A549 (cell line): Measurements from ENCODE around the gene IL3RA. TPM values are rescaled to one million over a fixed set of nuclear protein-coding genes. Genes with fewer than 3 reads are reported as not detected.

Experiments used
- ATAC-seq, 2 experiments: fragments of 200-7000 bp in 1 of 2; fragments of >200 bp in 1 of 2; cut with Nextera tagmentation in 1 of 2; cut with Tn5 transposase in 1 of 2; 3 replicates each; pipeline versions ENCODE4 v1.8.0 to v1.9.1; 2018 to 2020; ENCODE audit warnings: mild to moderate bottlenecking in 1 of 2, moderate library complexity in 1 of 2
- CTCF ChIA-PET: fragments of 300-600 bp; sonication (Branson Sonifier 250); formaldehyde crosslinking; extraction: SDS; loops from one replicate; lab custom pipeline; 2021; ENCODE audit warnings: antibody characterized with exemption, inconsistent platforms; lab: Yijun Ruan, JAX
- POLR2A ChIA-PET: fragments of 350-600 bp; formaldehyde crosslinking; extraction: SDS; loops from one replicate; lab custom pipeline; 2021; ENCODE audit warnings: antibody characterized with exemption, inconsistent platforms; lab: Yijun Ruan, JAX
- DNase-seq, 2 experiments: peaks; one replicate each; pipeline versions ENCODE4 v3.0.0 to v3.0.0-alpha.2; 2011 to 2016; ENCODE audit warnings: low read depth in 1 of 2, low spot score in 1 of 2
- FAIRE-seq: peaks from 2 replicates; lab custom pipeline; 2011; peaks lifted over from hg19 to GRCh38; lab: Jason Lieb, UNC
- H3K27ac ChIP-seq, 2 experiments: fragments of >200 bp; sonication (Bioruptor Twin); formaldehyde crosslinking; 3 replicates each; pipeline ENCODE4 v1.5.1; 2016 to 2017
- H3K4me1 ChIP-seq: fragments of >200 bp; sonication (Bioruptor Twin); formaldehyde crosslinking; 3 replicates; pipeline ENCODE4 v1.6.1; 2016
- H3K4me2 ChIP-seq: fragments of >200 bp; sonication (Bioruptor Twin); formaldehyde crosslinking; 3 replicates; pipeline ENCODE4 v1.6.1; 2016
- H3K4me3 ChIP-seq: fragments of >200 bp; sonication (Bioruptor Twin); formaldehyde crosslinking; 3 replicates; pipeline ENCODE4 v1.5.1; 2016
- H3K9me3 ChIP-seq: fragments of >200 bp; sonication (Bioruptor Twin); formaldehyde crosslinking; 3 replicates; pipeline ENCODE4 v1.6.1; 2016
- BHLHE40 ChIP-seq: IDR thresholded peaks from 2 replicates; pipeline ENCODE4 v1.6.1; 2012; ENCODE audit warnings: low read depth, low read length, inconsistent platforms
- CEBPB ChIP-seq, 2 experiments: fragments of >200 bp in 1 of 2; sonication (Bioruptor Twin) in 1 of 2; formaldehyde crosslinking in 1 of 2; IDR thresholded peaks; 2 replicates each; pipeline ENCODE4 v1.6.1; 2012 to 2016
- EP300 ChIP-seq, 2 experiments: fragments of >200 bp; sonication (Bioruptor Twin); formaldehyde crosslinking; IDR thresholded peaks; 2 replicates in 1 of 2; 3 replicates in 1 of 2; pipeline ENCODE4 v1.6.1; 2016 to 2017
- FOSB ChIP-seq: fragments of 250-450 bp; sonication (Bioruptor Pico); IDR thresholded peaks from 2 replicates; pipeline ENCODE4 v1.5.0; 2020; ENCODE audit warnings: mild to moderate bottlenecking, moderate library complexity
- GATA3 ChIP-seq: IDR thresholded peaks from 2 replicates; pipeline ENCODE4 v1.6.1; 2012; ENCODE audit warnings: borderline replicate concordance
- HEYL ChIP-seq: fragments of 250-450 bp; sonication (Bioruptor Pico); IDR thresholded peaks from 2 replicates; pipeline ENCODE4 v1.8.0; 2021; ENCODE audit warnings: mild to moderate bottlenecking, moderate library complexity
- HMGXB4 ChIP-seq: fragments of 250-450 bp; sonication (Bioruptor Pico); IDR thresholded peaks from 2 replicates; pipeline ENCODE4 v1.5.0; 2021; ENCODE audit warnings: mild to moderate bottlenecking, moderate library complexity, borderline replicate concordance
- HOXA7 ChIP-seq: fragments of 250-450 bp; sonication (Bioruptor Pico); IDR thresholded peaks from 2 replicates; pipeline ENCODE4 v1.5.0; 2020; ENCODE audit warnings: mild to moderate bottlenecking, moderate library complexity
- JUNB ChIP-seq: fragments of >200 bp; sonication (Bioruptor Twin); formaldehyde crosslinking; IDR thresholded peaks from 2 replicates; pipeline ENCODE4 v1.6.1; 2016
- KDM5A ChIP-seq: fragments of 200-600 bp; sonication (generic); IDR thresholded peaks from 2 replicates; pipeline ENCODE4 v1.6.1; 2016; ENCODE audit warnings: antibody characterized with exemption, mild to moderate bottlenecking
- MAZ ChIP-seq: fragments of 150-350 bp; IDR thresholded peaks from 2 replicates; pipeline ENCODE4 v1.6.1; 2014; ENCODE audit warnings: antibody characterized with exemption, low read depth, low read length, borderline replicate concordance
- NR3C1 ChIP-seq: fragments of >200 bp; sonication (Bioruptor Twin); formaldehyde crosslinking; IDR thresholded peaks from 3 replicates; pipeline ENCODE4 v1.6.1; 2017
- PBX3 ChIP-seq: IDR thresholded peaks from 2 replicates; pipeline ENCODE4 v1.6.1; 2012
- PHF8 ChIP-seq: fragments of 200-600 bp; sonication (generic); IDR thresholded peaks from 2 replicates; pipeline ENCODE4 v1.6.1; 2016; ENCODE audit warnings: low read depth, mild to moderate bottlenecking, antibody characterized with exemption, moderate library complexity, borderline replicate concordance
- POLR2A ChIP-seq: IDR thresholded peaks from 2 replicates; pipeline ENCODE4 v1.6.1; 2012; ENCODE audit warnings: mild to moderate bottlenecking, low read length
- USF2 ChIP-seq: fragments of 450-650 bp; IDR thresholded peaks from 2 replicates; pipeline ENCODE4 v1.6.1; 2014; ENCODE audit warnings: antibody characterized with exemption
- ZC3H11A ChIP-seq: fragments of 450-650 bp; IDR thresholded peaks from 2 replicates; pipeline ENCODE4 v1.6.1; 2014; ENCODE audit warnings: antibody characterized with exemption, mild to moderate bottlenecking
- ZNF302 ChIP-seq: fragments of 250-450 bp; sonication (Bioruptor Pico); IDR thresholded peaks from 2 replicates; pipeline ENCODE4 v1.9.0; 2021; ENCODE audit warnings: inconsistent platforms, mild to moderate bottlenecking, moderate library complexity
- whole genome bisulfite sequencing: methylation state at CpG from one replicate; pipeline ENCODE4 v1.1.6; 2017; ENCODE audit errors: missing lambda C conversion rate; 5-methylcytosine and 5-hydroxymethylcytosine counted together
- polyA plus RNA-seq, 4 experiments: library from polyadenylated mRNA; depleted of rRNA in 3 of 4; stranded (reverse); fragments of >200 nt; fragmentation: RNase III in 1 of 4; extraction: RNeasy Plus Mini Kit Qiagen cat#74134 plus additional on column Dnase treatment in 1 of 4; gene quantifications; 2 replicates in 3 of 4; 3 replicates in 1 of 4; pipeline ENCODE4 v1.2.3, GENCODE V29; 2011 to 2017

The IL3RA gene
- polyA plus RNA-seq, 2 of the 4 experiments (the other 2 are of a cell fraction) = 0.31 TPM; not detected in 1

- Histone ChIP-seq H3K27ac (no peak overlapping the region), H3K4me1 (no peaks in the 10 kb centered on the region), H3K4me2 (no peak overlapping the region), H3K4me3 (no peak overlapping the region), H3K9me3 (peaks cover 31% of the 10 kb centered on the region)
- FAIRE-seq = no peak
- CTCF ChIA-PET = no interaction called here
- no peak for TF ChIP-seq ZC3H11A
- TF ChIP-seq PBX3 = peak; percentile 65; the same call in 1 of the 2 replicates
- TF ChIP-seq FOSB (CRISPR knock-in tag) = 0 out of 2 replicates have a peak, but pooled peaks have one; percentile 27
- TF ChIP-seq HMGXB4 = no peak
- peak; percentile 5 to 30; a peak in 4 of 6 replicates for ATAC-seq
- 88% methylated on average over 13 of the region's 14 CpGs for WGBS
- POLR2A ChIA-PET = no interaction called here
- no peak for DNase-seq
These were observed 83.8 kb downstream of the IL3RA start for GRCh38 chrX:1420371-1420770.

GRCh38 chrX:1421433-1422134, 85.0 kb downstream of the IL3RA start:
- H3K4me3 ChIP-seq = no peak overlapping the region
- ChIA-PET CTCF (no interaction called here), POLR2A (no interaction called here)
- FAIRE-seq (no peak), ATAC-seq (no peak), DNase-seq (peak in 1 of 2 experiments; percentile 64)
- H3K9me3 ChIP-seq = peaks cover 31% of the 10 kb centered on the region
- WGBS = 93% methylated on average over 19 of the region's 19 CpGs
- H3K27ac ChIP-seq = no peak overlapping the region
- H3K4me2 ChIP-seq = no peak overlapping the region
- TF ChIP-seq CEBPB (IDR thresholded peaks at IDR 0.05) (no peak), EP300 (IDR thresholded peaks at IDR 0.05) (no peak), NR3C1 (no peak), HOXA7 (CRISPR knock-in tag) (0 out of 2 replicates have a peak, but pooled peaks have one; percentile 31), POLR2A (no peak)
- no peaks in the 10 kb centered on the region for H3K4me1 ChIP-seq

GRCh38 chrX:1422135-1422465, 85.5 kb downstream of the IL3RA start:
- FAIRE-seq = no peak
- ATAC-seq = no peak
- WGBS = 90% methylated on average over 4 of the region's 4 CpGs

GRCh38 chrX:1423215-1423614, 86.6 kb downstream of the IL3RA start:
- no peak for ATAC-seq
- CTCF ChIA-PET = no interaction called here
- FAIRE-seq = no peak

More at GRCh38 chrX:1422135-1422465, 85.5 kb downstream of the IL3RA start:
- peaks cover 31% of the 10 kb centered on the region for H3K9me3 ChIP-seq
- H3K4me3 ChIP-seq = no peak overlapping the region
- H3K4me2 ChIP-seq = no peak overlapping the region
- ChIA-PET CTCF (no interaction called here), POLR2A (no interaction called here)
- DNase-seq = no peak
- 0 out of 2 replicates have a peak, but pooled peaks have one; percentile 12 for TF ChIP-seq GATA3
- TF ChIP-seq ZNF302 (CRISPR knock-in tag) = no peak
- no peak overlapping the region for H3K27ac ChIP-seq
- no peaks in the 10 kb centered on the region for H3K4me1 ChIP-seq

More at GRCh38 chrX:1423215-1423614, 86.6 kb downstream of the IL3RA start:
- TF ChIP-seq MAZ (no peak), PHF8 (no peak), USF2 (no peak), FOSB (CRISPR knock-in tag) (no peak), JUNB (no peak), HEYL (no peak), BHLHE40 (no peak), KDM5A (no peak), POLR2A (no peak)
- H3K4me1 ChIP-seq = no peaks in the 10 kb centered on the region
- 85% methylated on average over 2 of the region's 2 CpGs for WGBS
- DNase-seq = no peak
- no peak overlapping the region for H3K4me3 ChIP-seq
- H3K27ac ChIP-seq = no peak overlapping the region
- POLR2A ChIA-PET = no interaction called here
- H3K9me3 ChIP-seq = peaks cover 29% of the 10 kb centered on the region
- no peak overlapping the region for H3K4me2 ChIP-seq
